ENCODE data around the gene ATP2A2.

ATP2A2 gene

GRCh38 chr12:110256780-110257431, 24.1 kb upstream of the ATP2A2 start:
- DNase-seq (ENCODE audit: insufficient read length, low spot score) (no peak), FAIRE-seq (no peak)
- TF ChIP-seq POU2F2 (IDR thresholded peaks at IDR 0.05; ENCODE audit: low read depth, low read length) (no peak), POLR2AphosphoS5 (IDR thresholded peaks at IDR 0.05; ENCODE audit: low read depth, low read length) (no peak), POLR2A (IDR thresholded peaks at IDR 0.05; ENCODE audit: low read depth, low read length) (no peak), TAF1 (IDR thresholded peaks at IDR 0.05; ENCODE audit: low read depth, low read length) (no peak), SPI1 (IDR thresholded peaks at IDR 0.05; ENCODE audit: low read depth, low read length) (no peak), PAX5 (IDR thresholded peaks at IDR 0.05; ENCODE audit: insufficient read depth, low read length, severe bottlenecking) (no peak)

- DNase-seq (ENCODE audit: insufficient read length, low spot score) (no peak), FAIRE-seq (no peak)
- TF ChIP-seq TAF1 (IDR thresholded peaks at IDR 0.05; ENCODE audit: low read depth, low read length) = no peak
- TF ChIP-seq POLR2AphosphoS5 (IDR thresholded peaks at IDR 0.05; ENCODE audit: low read depth, low read length) = no peak
- TF ChIP-seq PAX5 (IDR thresholded peaks at IDR 0.05; ENCODE audit: insufficient read depth, low read length, severe bottlenecking) = no peak
- TF ChIP-seq POLR2A (IDR thresholded peaks at IDR 0.05; ENCODE audit: low read depth, low read length) = no peak
- TF ChIP-seq POU2F2 (IDR thresholded peaks at IDR 0.05; ENCODE audit: low read depth, low read length) = no peak
- no peak for TF ChIP-seq SPI1 (IDR thresholded peaks at IDR 0.05; ENCODE audit: low read depth, low read length)
Observed at GRCh38 chr12:110258466-110258865, 22.6 kb upstream of the ATP2A2 start.

GRCh38 chr12:110262442-110263388, 18.3 kb upstream of the ATP2A2 start:
- TF ChIP-seq SPI1 (IDR thresholded peaks at IDR 0.05; ENCODE audit: low read depth, low read length) (no peak), PAX5 (IDR thresholded peaks at IDR 0.05; ENCODE audit: insufficient read depth, low read length, severe bottlenecking) (no peak), POU2F2 (IDR thresholded peaks at IDR 0.05; ENCODE audit: low read depth, low read length) (no peak), POLR2A (IDR thresholded peaks at IDR 0.05; ENCODE audit: low read depth, low read length) (no peak), POLR2AphosphoS5 (IDR thresholded peaks at IDR 0.05; ENCODE audit: low read depth, low read length) (no peak), TAF1 (IDR thresholded peaks at IDR 0.05; ENCODE audit: low read depth, low read length) (no peak)
- no peak for DNase-seq (ENCODE audit: insufficient read length, low spot score)
- FAIRE-seq = no peak

DNA sequence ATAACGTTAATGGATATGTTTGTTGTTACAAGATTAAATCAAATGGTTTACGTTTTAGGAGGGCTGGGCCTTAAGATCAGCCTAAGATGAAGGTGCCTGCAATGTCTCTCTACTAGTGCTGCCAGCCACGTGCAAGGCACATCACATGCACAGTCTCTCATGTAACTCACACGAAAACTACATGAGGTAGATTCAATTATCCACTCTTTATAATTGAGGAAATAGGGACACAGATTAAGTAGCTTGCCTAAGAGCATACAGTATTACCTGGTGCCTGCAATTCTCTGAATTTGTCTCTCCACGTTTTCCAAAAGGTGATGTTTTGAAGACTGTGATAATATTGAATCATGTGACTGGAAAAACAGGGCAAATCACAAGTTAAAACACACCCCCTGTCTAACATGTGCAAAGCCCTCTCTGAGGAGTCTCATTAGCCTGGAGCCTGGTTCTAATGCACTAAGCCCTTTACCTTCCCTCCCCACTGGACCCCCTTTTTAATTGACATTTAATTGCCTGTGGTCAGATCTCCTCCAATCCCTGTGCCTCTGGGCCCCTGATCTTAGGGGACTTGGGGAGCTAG, 14.6 kb upstream of the ATP2A2 start:
- TF ChIP-seq TAF1 (IDR thresholded peaks at IDR 0.05; ENCODE audit: low read depth, low read length) (no peak), POU2F2 (IDR thresholded peaks at IDR 0.05; ENCODE audit: low read depth, low read length) (no peak), POLR2AphosphoS5 (IDR thresholded peaks at IDR 0.05; ENCODE audit: low read depth, low read length) (no peak), POLR2A (IDR thresholded peaks at IDR 0.05; ENCODE audit: low read depth, low read length) (no peak), PAX5 (IDR thresholded peaks at IDR 0.05; ENCODE audit: insufficient read depth, low read length, severe bottlenecking) (no peak), SPI1 (IDR thresholded peaks at IDR 0.05; ENCODE audit: low read depth, low read length) (no peak)
- FAIRE-seq (no peak), DNase-seq (ENCODE audit: insufficient read length, low spot score) (no peak)

- no peak for TF ChIP-seq POLR2AphosphoS5 (IDR thresholded peaks at IDR 0.05; ENCODE audit: low read depth, low read length)
- no peak for TF ChIP-seq SPI1 (IDR thresholded peaks at IDR 0.05; ENCODE audit: low read depth, low read length)
- no peak for TF ChIP-seq PAX5 (IDR thresholded peaks at IDR 0.05; ENCODE audit: insufficient read depth, low read length, severe bottlenecking)
- no peak for TF ChIP-seq POU2F2 (IDR thresholded peaks at IDR 0.05; ENCODE audit: low read depth, low read length)
- no peak for FAIRE-seq
- no peak for DNase-seq (ENCODE audit: insufficient read length, low spot score)
Observed at GRCh38 chr12:110266980-110267620, 13.9 kb upstream of the ATP2A2 start.

GRCh38 chr12:110269622-110270124, 11.4 kb upstream of the ATP2A2 start:
- DNase-seq (ENCODE audit: insufficient read length, low spot score) = no peak
- no peak for TF ChIP-seq POU2F2 (IDR thresholded peaks at IDR 0.05; ENCODE audit: low read depth, low read length)
- no peak for FAIRE-seq

DNA sequence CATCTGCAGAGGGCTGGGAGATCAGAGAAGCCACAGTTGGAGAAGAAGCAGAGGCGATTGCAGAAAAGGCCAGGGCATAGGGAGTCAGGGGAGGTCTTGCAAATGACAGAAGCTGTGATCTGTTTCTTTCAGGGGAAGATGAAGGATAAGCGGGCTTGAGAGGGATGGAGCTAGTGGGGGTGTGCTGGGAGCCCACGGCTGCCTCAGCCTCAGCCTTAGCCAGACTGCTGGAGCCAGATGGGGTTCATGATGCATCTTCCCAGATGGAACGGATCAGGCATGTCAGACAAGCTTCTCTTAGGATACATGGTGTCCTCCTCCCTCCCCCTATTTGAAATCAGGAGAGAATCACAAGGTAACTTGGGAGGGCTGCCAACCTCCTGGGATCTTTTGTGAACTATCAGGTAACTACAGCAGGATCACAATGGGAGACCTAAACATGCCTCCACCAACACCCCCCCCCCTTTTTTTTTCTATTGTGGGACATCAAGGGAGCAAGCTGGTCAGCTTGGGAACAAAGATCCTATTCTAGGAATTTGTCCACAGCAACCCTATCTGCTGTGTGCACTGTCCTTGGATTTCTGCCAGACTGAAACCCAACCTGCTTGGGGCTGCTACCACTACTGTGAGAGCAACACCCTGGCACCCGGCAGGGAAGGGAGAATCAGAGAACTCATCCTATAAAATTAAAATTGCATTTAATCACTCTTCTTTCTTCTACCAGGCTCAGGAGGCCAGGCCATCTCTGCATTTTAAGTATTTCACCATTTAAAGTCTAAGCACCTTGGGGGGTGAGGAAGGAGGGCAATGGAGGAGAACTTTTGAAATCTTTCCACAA, 10.7 kb upstream of the ATP2A2 start:
- no peak for DNase-seq (ENCODE audit: insufficient read length, low spot score)
- no peak for TF ChIP-seq PAX5 (IDR thresholded peaks at IDR 0.05; ENCODE audit: insufficient read depth, low read length, severe bottlenecking)
- TF ChIP-seq POLR2AphosphoS5 (IDR thresholded peaks at IDR 0.05; ENCODE audit: low read depth, low read length) = no peak
- TF ChIP-seq POU2F2 (IDR thresholded peaks at IDR 0.05; ENCODE audit: low read depth, low read length) = no peak
- TF ChIP-seq SPI1 (IDR thresholded peaks at IDR 0.05; ENCODE audit: low read depth, low read length) = no peak
- TF ChIP-seq POLR2A (IDR thresholded peaks at IDR 0.05; ENCODE audit: low read depth, low read length) = no peak
- no peak for TF ChIP-seq TAF1 (IDR thresholded peaks at IDR 0.05; ENCODE audit: low read depth, low read length)
- FAIRE-seq = no peak

DNA sequence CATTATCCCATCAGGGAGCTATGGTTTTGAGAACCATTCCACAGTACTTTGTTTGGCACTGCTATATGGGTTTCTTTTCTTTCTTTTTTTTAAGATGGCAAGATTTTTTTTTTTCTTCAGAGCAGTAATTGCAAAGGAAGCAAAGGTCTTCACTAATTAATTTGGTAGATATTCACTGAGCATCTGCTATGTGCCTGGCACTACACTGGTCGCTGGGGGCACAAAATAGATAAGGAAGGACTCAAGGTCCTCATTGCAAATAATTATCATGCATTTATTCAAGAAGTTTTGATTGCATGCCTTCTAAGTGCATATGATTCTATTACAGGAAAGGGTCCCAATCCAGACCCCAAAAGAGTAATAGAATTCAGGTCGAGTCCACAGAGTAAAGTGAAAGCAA, 10.0 kb upstream of the ATP2A2 start:
- DNase-seq (ENCODE audit: insufficient read length, low spot score) (no peak), FAIRE-seq (no peak)
- TF ChIP-seq SPI1 (IDR thresholded peaks at IDR 0.05; ENCODE audit: low read depth, low read length) = no peak
- TF ChIP-seq PAX5 (IDR thresholded peaks at IDR 0.05; ENCODE audit: insufficient read depth, low read length, severe bottlenecking) = no peak
- no peak for TF ChIP-seq TAF1 (IDR thresholded peaks at IDR 0.05; ENCODE audit: low read depth, low read length)
- TF ChIP-seq POU2F2 (IDR thresholded peaks at IDR 0.05; ENCODE audit: low read depth, low read length) = no peak
- no peak for TF ChIP-seq POLR2AphosphoS5 (IDR thresholded peaks at IDR 0.05; ENCODE audit: low read depth, low read length)
- no peak for TF ChIP-seq POLR2A (IDR thresholded peaks at IDR 0.05; ENCODE audit: low read depth, low read length)

All from GM12891 (cell line).